DND-41 (cell line): ENCODE data around the gene TCF23.

ENCODE experiments used
- EZH2 ChIP-seq: IDR thresholded peaks from 3 replicates; pipeline ENCODE4 v1.6.1; 2012; ENCODE audit warnings: borderline replicate concordance, low read depth, mild to moderate bottlenecking, moderate library complexity, low read length, inconsistent platforms; ENCODE audit not compliant: severe bottlenecking
- TF ChIP-seq, protein P1 (sequence below): IDR thresholded peaks from 2 replicates; pipeline ENCODE4 v1.5.1; 2012; ENCODE audit warnings: borderline replicate concordance, low read length, moderate library complexity, mild to moderate bottlenecking; ENCODE audit not compliant: poor library complexity, severe bottlenecking; ENCODE audit errors: extremely low read depth

DNA sequence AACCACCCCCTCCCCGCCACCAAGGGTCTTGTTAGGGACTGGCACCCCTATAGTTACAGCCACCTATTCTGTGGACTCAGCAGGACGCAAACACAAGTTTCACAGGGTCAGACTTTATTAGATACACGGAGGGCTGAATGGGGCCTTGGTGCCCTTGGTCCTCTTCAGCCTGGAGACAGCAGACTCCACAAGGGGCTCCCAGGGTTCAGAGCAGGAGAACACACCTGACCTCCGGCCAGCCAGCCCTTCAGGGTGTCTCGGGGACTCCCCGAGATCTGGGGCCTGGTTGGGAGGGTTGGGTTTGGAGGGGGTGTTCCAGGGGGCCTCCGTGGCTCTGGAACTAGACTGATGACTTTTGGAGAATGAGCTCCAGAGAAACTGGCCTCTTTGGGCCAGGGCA, 12.1 kb upstream of the TCF23 start:
- TF ChIP-seq, protein P1, sequence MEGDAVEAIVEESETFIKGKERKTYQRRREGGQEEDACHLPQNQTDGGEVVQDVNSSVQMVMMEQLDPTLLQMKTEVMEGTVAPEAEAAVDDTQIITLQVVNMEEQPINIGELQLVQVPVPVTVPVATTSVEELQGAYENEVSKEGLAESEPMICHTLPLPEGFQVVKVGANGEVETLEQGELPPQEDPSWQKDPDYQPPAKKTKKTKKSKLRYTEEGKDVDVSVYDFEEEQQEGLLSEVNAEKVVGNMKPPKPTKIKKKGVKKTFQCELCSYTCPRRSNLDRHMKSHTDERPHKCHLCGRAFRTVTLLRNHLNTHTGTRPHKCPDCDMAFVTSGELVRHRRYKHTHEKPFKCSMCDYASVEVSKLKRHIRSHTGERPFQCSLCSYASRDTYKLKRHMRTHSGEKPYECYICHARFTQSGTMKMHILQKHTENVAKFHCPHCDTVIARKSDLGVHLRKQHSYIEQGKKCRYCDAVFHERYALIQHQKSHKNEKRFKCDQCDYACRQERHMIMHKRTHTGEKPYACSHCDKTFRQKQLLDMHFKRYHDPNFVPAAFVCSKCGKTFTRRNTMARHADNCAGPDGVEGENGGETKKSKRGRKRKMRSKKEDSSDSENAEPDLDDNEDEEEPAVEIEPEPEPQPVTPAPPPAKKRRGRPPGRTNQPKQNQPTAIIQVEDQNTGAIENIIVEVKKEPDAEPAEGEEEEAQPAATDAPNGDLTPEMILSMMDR, result no peak
- no peak for TF ChIP-seq EZH2
